GM10266 (cell line): ENCODE data around the gene TSSC4.

Source experiments
- DNase-seq: peaks from one replicate; pipeline ENCODE4 v3.0.0; 2012; ENCODE audit errors: extremely low spot score
- TF ChIP-seq, protein P1 (sequence below): IDR thresholded peaks from 2 replicates; pipeline ENCODE4 v1.5.1; 2012; ENCODE audit warnings: mild to moderate bottlenecking, low read depth; ENCODE audit not compliant: control insufficient read depth, insufficient read depth; ENCODE audit errors: missing control alignments

Gene TSSC4

DNA sequence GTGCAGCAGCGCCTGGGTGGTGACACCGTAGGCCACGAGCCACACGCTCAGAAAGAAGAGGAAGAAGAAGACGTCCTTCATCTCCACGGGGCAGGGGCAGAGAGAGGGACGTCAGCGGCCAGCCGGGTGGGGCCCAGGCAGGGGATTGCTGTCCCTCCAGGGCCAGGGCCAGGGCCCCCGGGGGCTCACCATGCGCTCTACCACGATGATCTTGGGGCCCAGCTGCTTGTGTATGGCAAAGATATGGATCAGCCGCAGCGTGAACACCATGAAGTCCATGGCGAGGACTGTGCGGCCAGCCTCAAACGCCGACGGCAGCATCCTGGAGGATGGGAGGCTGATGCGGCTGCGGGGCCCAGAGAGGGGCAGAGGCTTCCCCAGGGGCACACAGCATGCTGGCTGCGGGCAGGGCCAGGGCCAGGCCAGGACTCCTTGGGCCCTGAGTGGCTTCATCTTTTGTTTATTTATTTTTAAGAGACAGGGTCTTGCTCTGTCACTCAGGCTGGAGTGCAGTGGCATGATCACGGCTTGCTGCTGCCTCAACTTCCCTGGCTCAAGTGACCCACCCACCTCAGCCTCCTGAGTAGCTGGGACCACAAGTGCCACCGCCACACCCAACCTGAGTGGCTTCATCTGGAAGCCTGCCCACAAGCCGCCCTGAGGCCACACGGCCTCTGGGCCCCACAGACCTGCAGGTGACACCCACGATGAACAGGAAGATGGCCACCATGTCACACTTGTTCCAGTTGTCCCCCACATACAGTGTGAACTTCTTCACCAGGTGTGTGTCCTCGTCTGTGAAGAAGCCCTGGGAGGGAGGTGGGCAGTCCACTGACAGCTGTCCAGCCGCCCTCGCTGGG, 11.1 kb downstream of the TSSC4 start:
- no peak for DNase-seq
- TF ChIP-seq, protein P1, sequence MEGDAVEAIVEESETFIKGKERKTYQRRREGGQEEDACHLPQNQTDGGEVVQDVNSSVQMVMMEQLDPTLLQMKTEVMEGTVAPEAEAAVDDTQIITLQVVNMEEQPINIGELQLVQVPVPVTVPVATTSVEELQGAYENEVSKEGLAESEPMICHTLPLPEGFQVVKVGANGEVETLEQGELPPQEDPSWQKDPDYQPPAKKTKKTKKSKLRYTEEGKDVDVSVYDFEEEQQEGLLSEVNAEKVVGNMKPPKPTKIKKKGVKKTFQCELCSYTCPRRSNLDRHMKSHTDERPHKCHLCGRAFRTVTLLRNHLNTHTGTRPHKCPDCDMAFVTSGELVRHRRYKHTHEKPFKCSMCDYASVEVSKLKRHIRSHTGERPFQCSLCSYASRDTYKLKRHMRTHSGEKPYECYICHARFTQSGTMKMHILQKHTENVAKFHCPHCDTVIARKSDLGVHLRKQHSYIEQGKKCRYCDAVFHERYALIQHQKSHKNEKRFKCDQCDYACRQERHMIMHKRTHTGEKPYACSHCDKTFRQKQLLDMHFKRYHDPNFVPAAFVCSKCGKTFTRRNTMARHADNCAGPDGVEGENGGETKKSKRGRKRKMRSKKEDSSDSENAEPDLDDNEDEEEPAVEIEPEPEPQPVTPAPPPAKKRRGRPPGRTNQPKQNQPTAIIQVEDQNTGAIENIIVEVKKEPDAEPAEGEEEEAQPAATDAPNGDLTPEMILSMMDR: no peak

DNA sequence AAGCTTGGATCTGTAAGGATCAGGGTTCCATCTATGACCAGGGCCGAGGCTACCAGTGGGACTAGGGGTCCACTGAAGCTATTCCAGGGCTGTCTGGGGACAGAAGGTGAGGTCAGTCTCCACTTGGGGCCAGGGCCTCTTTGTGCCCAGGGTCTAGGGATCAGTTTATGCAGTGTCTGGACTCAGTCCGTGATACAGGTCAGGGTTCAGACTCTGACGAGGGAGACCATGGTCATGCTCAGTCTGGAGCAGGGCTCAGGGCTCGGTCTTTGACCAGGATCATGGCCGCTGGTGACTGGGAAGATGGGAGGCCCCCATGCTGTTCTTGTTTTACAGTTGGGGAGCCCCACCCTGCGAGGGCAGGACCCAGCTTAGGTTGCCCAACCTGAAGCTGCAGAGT, 11.8 kb downstream of the TSSC4 start:
- TF ChIP-seq, protein P1: no peak
- DNase-seq: no peak

DNA sequence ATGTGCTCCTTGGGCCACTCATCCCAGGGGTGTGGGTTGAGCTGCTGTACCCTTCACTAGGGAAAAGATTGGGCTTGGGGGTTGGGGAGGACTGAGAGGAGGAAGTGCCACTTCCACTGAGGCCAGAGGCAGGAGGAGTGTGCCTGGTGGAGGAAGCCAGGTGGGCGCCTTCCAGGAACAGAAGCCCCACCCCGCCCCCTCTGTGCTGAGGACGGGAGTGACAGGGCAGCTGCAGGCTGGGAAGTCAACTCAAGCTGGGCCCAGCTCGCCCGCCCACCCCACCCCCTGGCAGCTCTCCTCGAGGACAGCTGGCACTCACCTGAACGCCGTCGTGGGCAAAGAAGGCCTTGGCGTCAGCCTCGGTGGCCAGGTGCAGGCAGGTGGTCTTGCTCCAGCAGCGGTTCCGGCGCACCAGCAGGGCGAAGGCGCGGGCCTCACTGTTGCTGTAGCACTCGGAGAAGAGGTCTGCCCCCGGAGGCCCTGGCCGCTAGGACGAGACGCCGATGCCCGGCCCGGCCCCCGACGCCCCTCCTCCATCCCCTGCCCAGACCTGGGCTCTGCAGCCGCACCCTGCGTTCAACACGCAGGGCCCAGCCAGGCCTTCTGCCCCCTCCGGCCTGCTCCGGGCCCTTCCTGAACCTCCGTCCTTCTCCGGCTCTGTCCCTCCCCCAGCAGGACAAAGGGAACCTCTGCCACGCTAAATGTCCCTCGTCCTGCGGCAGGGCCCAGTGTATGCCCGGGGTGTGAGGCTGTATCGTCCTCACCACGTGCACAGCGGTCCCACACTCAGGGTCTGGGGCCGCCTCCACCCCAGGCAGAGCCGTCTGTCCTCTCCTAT, 13.4 kb downstream of the TSSC4 start:
- TF ChIP-seq, protein P1: no peak
- no peak for DNase-seq

DNA sequence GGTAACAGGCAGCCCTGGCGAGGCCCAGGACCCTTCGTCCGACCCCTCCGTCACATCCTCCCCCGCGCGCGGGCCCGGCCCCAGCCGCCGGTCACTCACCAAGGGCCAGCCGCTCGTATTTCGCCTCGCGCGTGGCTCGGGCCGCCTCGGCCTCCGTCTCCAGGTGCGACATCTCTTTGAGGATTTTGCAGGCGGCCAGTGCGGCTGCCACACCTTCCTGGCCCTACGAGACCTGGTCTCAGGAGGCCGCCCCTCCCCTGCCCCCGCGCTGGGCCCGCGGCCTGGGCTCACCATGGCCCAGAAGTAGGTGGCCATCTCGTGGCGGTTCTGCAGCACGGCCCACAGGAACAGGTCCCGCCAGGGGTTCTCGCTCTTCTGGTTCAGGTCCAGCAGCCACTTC, 14.1 kb downstream of the TSSC4 start:
- no peak for DNase-seq
- TF ChIP-seq, protein P1: no peak

DNA sequence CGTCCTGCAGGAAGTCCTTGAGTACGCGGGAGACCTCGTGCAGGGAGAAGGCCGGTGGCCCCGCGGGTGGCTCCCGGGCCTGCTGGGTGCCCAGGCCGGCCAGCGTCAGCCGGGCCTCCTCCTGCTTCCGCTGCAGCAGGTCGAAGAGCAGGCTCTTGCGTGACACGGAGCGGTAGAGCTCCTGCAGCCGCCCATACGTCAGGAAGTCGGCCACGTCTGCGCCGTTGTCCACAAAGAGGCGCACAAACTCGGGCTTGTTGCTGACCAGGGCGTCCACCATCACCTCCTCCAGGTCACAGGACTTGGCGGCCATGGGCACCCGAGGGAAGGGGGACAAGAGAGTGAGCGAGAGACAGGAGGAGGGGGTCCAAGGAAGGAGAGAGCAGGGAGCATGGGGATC, 14.6 kb downstream of the TSSC4 start:
- TF ChIP-seq, protein P1: no peak
- DNase-seq: no peak

DNA sequence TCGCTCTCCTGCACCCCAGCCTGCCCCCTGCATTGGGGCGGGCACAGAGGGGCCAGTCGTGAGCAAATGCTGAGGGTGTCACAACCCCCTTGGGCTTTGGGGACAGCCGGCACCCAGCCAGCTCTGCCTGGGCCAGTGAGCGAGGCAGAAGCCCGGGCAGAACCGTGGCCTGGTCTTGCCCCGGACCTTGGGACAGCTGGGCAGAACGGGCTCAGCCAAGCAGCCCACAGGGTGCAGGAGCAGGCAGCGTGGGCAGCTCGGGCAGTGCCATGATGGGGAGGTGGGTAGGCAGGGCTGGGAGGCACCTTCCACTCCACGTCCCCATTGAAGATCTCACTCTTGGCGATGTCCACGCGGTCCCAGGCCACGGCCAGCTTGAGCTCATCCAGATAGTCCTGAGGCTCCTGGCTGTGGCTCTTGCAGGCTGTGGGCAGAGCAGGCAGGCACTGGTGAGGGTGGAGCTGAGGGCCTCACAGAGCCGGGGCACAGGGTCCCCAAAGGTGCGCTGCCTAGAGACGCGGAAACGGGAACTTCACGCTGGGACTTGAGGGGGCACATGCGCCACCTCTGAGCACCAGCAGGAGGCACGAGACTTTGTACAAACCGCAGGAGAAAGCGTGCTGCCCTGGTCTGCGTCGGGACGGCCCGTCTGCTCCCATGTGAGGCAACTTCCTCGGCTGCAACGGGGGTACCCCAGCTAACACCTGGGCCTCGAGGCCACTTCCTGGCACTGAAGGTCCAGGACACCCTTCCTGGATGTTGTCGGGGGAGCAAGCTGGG, 15.2 kb downstream of the TSSC4 start:
- no peak for DNase-seq
- TF ChIP-seq, protein P1: no peak

DNA sequence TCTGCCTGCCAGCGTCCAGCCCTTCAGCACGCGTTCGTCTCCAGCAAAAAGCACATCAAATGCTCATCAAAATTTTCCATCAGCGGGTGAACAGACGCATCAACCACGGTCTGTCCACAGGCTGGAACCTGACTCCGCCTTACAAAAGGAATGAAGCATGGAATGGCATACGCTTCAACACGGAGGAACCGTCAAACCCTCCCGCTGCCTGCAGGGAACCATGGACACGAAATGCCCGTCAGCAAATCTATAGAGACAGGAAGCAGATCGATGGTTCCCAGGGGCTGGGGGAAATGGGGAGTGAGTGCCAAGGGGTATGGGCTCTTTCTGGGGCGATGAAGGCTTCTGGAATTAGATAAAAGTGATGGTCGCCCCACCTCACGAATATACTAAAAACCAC, 16.2 kb downstream of the TSSC4 start:
- no peak for DNase-seq
- TF ChIP-seq, protein P1: no peak
